ENCODE measurements around the gene FSTL3.

Gene FSTL3

GRCh38 chr19:645912-646778, 30.0 kb upstream of the FSTL3 start:
- no peak for DNase-seq (ENCODE audit: low spot score)

DNA sequence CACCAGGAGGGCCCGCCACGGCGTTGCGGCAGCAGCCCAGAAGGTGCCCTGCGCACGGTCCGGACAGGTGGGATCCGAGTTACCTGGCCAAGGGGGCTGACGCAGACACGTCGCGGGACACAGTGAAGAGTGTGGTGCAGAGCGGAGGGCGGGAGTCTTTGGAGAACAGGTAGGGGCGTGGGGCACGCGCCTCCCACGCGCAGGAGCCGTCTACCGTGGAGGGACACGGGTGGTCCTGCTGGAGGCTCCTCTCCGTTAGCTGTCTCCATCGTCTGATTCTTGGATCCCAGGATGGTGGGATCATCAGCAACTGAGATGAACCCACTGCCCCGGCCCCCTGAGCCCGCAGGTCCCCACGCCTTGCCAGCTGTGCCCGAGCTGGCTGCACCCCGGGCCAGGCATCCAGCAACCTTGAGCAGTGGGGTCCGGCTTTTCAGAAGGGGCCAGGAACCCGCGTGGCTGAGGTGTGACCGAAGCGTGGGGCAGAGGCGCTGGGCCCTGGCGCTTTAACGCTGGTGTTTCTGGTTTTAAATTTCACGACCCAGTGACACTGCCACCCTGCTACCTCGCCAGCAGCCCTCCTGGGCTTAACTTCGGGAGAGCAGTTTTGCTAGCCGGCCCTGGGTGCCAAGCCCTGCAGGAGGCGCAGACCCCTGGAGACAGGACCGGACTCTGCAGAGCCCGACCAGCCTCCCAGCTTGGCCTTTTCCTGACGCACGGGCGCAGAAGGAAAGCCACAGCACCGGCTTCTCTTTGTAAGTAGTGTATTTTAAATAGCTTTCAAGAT, 29.2 kb upstream of the FSTL3 start:
- DNase-seq (ENCODE audit: low spot score), result no peak

- no peak for DNase-seq (ENCODE audit: low spot score)
Observed at GRCh38 chr19:647566-648284, 28.5 kb upstream of the FSTL3 start.

- no peak for DNase-seq (ENCODE audit: low spot score)
Observed at GRCh38 chr19:648305-648704, 27.9 kb upstream of the FSTL3 start.

- DNase-seq (ENCODE audit: low spot score), result no peak
Observed at GRCh38 chr19:648904-649801, 27.0 kb upstream of the FSTL3 start.

- no peak for DNase-seq (ENCODE audit: low spot score)
Observed at GRCh38 chr19:650121-650520, 26.1 kb upstream of the FSTL3 start.

GRCh38 chr19:651114-651818, 24.9 kb upstream of the FSTL3 start:
- DNase-seq (ENCODE audit: low spot score), result no peak

GRCh38 chr19:651991-652390, 24.2 kb upstream of the FSTL3 start:
- no peak for DNase-seq (ENCODE audit: low spot score)

DNA sequence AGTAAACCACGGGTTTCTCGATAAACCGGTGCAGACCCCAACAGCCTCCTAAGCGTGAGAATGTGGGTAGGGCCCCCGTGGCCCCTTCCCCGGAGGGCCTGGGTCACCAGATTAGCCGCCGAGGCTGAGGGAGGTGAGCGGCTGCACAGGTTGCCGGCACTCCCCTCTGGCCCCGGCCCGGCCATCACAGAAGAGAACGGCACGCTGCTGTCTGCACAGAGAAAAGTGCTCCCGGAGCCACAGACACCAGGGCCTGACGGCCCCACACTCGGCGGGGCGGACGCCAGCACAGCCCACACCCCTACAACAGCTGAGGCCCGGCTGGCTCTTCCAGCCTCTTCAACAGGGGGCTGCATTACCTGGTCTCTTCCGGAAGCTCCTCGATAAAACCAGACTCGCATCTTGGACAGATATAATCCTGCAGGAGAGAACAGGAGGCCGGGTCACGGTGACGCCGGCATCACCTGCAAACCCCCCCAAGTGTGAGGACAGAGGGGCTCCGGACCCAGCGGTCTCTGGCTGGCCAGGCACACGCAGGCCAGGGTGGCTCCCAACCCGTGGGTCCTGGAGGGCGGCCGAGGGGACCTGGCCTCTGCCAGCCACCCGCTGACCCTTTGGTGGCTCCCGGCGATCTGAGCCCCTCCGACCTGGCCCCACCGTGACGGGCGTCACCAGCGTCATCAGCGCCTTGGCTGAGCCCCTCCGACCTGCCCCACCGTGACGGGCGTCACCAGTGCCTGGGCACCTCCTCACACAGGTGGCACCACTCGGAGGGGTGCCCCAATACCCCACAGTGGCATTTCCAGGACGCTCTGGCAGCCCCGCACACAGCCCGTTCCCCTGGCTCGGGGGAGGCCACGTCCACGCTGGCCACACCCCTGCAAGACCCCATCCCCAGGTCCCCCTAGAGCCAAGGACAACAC, 23.5 kb upstream of the FSTL3 start:
- no peak for DNase-seq (ENCODE audit: low spot score)

GRCh38 chr19:653425-653824, 22.8 kb upstream of the FSTL3 start:
- no peak for DNase-seq (ENCODE audit: low spot score)

GRCh38 chr19:655691-656090, 20.5 kb upstream of the FSTL3 start:
- no peak for DNase-seq (ENCODE audit: low spot score)

DNA sequence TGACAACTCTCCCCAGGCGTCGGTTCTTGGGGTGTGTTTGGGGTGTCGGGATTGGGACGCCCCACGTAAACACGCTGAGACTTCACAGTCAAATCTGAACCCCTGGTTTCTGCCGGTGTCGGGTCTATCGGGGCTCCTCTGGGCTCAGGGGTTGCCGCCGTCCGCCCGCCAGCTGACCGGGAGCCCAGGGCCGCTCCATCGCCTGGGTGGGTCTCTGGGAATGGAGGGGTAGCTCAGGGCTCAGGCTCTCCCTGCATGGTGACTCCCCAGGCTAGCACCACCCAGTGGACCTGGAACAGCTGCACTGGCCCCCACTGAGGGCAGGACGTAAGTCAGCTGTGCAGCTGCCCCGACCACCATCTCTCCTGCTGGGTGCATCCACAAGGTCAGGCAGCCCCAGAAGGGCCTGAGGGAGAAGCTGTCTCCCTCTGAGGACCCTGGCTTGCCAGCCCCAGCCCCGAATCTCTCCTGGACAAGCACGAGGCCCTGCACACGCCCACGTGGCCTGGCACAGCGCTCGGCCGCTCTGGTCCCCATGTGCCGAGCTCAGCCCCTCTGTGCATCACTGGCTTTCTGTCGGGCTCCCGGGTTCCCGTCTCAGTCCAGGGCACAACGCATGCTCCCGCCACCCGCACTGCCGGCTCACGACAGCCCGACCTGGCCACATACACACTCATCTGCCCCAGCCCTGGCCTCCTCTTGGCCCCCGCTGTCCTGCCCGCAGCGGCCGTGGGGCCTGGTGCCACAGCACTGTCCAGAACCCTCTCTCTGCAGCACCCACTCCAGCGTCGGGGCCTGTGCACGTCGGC, 19.2 kb upstream of the FSTL3 start:
- no peak for DNase-seq (ENCODE audit: low spot score)

- DNase-seq (ENCODE audit: low spot score), result no peak
Observed at GRCh38 chr19:657611-658010, 18.6 kb upstream of the FSTL3 start.

GRCh38 chr19:658059-658839, 17.9 kb upstream of the FSTL3 start:
- DNase-seq (ENCODE audit: low spot score), result no peak

GRCh38 chr19:658916-659839, 17.0 kb upstream of the FSTL3 start:
- no peak for DNase-seq (ENCODE audit: low spot score)

- DNase-seq (ENCODE audit: low spot score), result no peak
Observed at GRCh38 chr19:660793-661426, 15.3 kb upstream of the FSTL3 start.

Data from activated CD4-positive, alpha-beta T cell treated with anti-CD3 and anti-CD28 coated beads, Interleukin-2, Interleukin-4, amounts not matched to agents 100 ng/mL and 50 ng/mL, durations not matched to agents 16 hours and 8 hours (primary cell).